RWPE2 (cell line): Measurements from ENCODE around the gene COL4A1.

Source experiments
- ATAC-seq: fragments of 200-7000 bp; cut with Tn5 transposase; 3 replicates; pipeline ENCODE4 v1.9.1; 2021; ENCODE audit warnings: low read depth
- DNase-seq: peaks from one replicate; pipeline ENCODE4 v3.0.0-alpha.2; 2020; ENCODE audit warnings: low spot score
- H3K27ac ChIP-seq: fragments of 450-650 bp; 2 replicates; pipeline ENCODE4 v1.5.1; 2017; ENCODE audit warnings: mild to moderate bottlenecking; ENCODE audit not compliant: poor library complexity, severe bottlenecking
- H3K27me3 ChIP-seq: fragments of 250-450 bp; sonication (Bioruptor Pico); 2 replicates; pipeline ENCODE4 v1.5.1; 2021; ENCODE audit warnings: mild to moderate bottlenecking, moderate library complexity; ENCODE audit not compliant: insufficient read depth, poor library complexity, severe bottlenecking
- H3K36me3 ChIP-seq: fragments of 250-450 bp; sonication (Bioruptor Pico); 2 replicates; pipeline ENCODE4 v1.5.1; 2020; ENCODE audit warnings: low read depth, mild to moderate bottlenecking, moderate library complexity
- H3K4me1 ChIP-seq: fragments of 250-450 bp; sonication (Bioruptor Pico); 2 replicates; pipeline ENCODE4 v1.5.1; 2021; ENCODE audit warnings: mild to moderate bottlenecking, moderate library complexity; ENCODE audit not compliant: insufficient read depth, poor library complexity, severe bottlenecking
- H3K4me3 ChIP-seq: fragments of 250-450 bp; sonication (Bioruptor Pico); 2 replicates; pipeline ENCODE4 v1.5.1; 2021; ENCODE audit warnings: mild to moderate bottlenecking, moderate library complexity; ENCODE audit not compliant: severe bottlenecking
- H3K9me3 ChIP-seq: fragments of 250-450 bp; sonication (Bioruptor Pico); 2 replicates; pipeline ENCODE4 v1.5.1; 2021; ENCODE audit warnings: mild to moderate bottlenecking, moderate library complexity; ENCODE audit not compliant: severe bottlenecking
- CTCF ChIP-seq: fragments of 450-650 bp; IDR thresholded peaks from one replicate; pipeline ENCODE4 v1.5.1; 2017; ENCODE audit warnings: mild to moderate bottlenecking, moderate library complexity; ENCODE audit not compliant: poor library complexity, severe bottlenecking

The COL4A1 gene

GRCh38 chr13:110268576-110269185 lies 38.3 kb downstream of the COL4A1 start:
- no peak for DNase-seq
- H3K4me1 ChIP-seq = no peaks in the 10 kb centered on the region
- no peak overlapping the region for H3K4me3 ChIP-seq
- no peak for ATAC-seq
- H3K36me3 ChIP-seq = peaks cover 17% of the 10 kb centered on the region
- TF ChIP-seq CTCF = no peak
- H3K9me3 ChIP-seq = no peaks in the 10 kb centered on the region
- no peak overlapping the region for H3K27ac ChIP-seq
- H3K27me3 ChIP-seq = no peaks in the 10 kb centered on the region

- Histone ChIP-seq H3K4me3 (no peak overlapping the region), H3K36me3 (peaks cover 17% of the 10 kb centered on the region), H3K9me3 (no peaks in the 10 kb centered on the region), H3K27me3 (no peaks in the 10 kb centered on the region), H3K4me1 (no peaks in the 10 kb centered on the region), H3K27ac (no peak overlapping the region)
- ATAC-seq = no peak
- no peak for DNase-seq
- no peak for TF ChIP-seq CTCF
These were observed 38.9 kb downstream of the COL4A1 start for GRCh38 chr13:110268061-110268460.

- no peak for DNase-seq
- Histone ChIP-seq H3K4me1 (no peaks in the 10 kb centered on the region), H3K27me3 (no peaks in the 10 kb centered on the region), H3K9me3 (no peaks in the 10 kb centered on the region), H3K27ac (no peak overlapping the region), H3K36me3 (peaks cover 15% of the 10 kb centered on the region), H3K4me3 (no peak overlapping the region)
- ATAC-seq = no peak
- no peak for TF ChIP-seq CTCF
These were observed 40.0 kb downstream of the COL4A1 start for GRCh38 chr13:110266983-110267382.

GRCh38 chr13:110266431-110266809 lies 40.5 kb downstream of the COL4A1 start:
- Histone ChIP-seq H3K27me3 (no peaks in the 10 kb centered on the region), H3K4me3 (no peak overlapping the region), H3K4me1 (peaks cover 2% of the 10 kb centered on the region), H3K9me3 (no peaks in the 10 kb centered on the region), H3K27ac (no peak overlapping the region), H3K36me3 (peaks cover 9% of the 10 kb centered on the region)
- TF ChIP-seq CTCF = no peak
- ATAC-seq (no peak), DNase-seq (no peak)

GRCh38 chr13:110265682-110266430 lies 41.1 kb downstream of the COL4A1 start:
- no peak for ATAC-seq
- Histone ChIP-seq H3K9me3 (no peaks in the 10 kb centered on the region), H3K27ac (no peak overlapping the region), H3K27me3 (no peaks in the 10 kb centered on the region), H3K36me3 (peaks cover 8% of the 10 kb centered on the region; the same call in 1 of the 2 replicates), H3K4me1 (peaks cover 5% of the 10 kb centered on the region), H3K4me3 (no peak overlapping the region)
- TF ChIP-seq CTCF = no peak
- no peak for DNase-seq
